SK-N-SH (cell line): ENCODE measurements around the gene SFMBT2. TPM values are rescaled to one million over a fixed set of nuclear protein-coding genes. Genes with fewer than 3 reads are reported as not detected.

Source experiments
- CTCF ChIA-PET: fragments of 300-600, 350-600 bp; formaldehyde crosslinking; extraction: SDS; loops from one replicate; lab custom pipeline; 2021; lab: Yijun Ruan, JAX
- POLR2A ChIA-PET: fragments of 350-600 bp; sonication (Branson Sonifier 250); formaldehyde crosslinking; extraction: SDS; loops from one replicate; lab custom pipeline; 2020; ENCODE audit warnings: antibody characterized with exemption, inconsistent platforms; lab: Yijun Ruan, JAX
- DNase-seq: peaks from one replicate; pipeline ENCODE4 v3.0.0; 2012
- H2AFZ ChIP-seq: fragments of 200-600 bp; sonication (generic); 2 replicates; pipeline ENCODE4 v1.8.1; 2016; ENCODE audit warnings: antibody characterized with exemption, mild to moderate bottlenecking, low read depth
- H3F3A ChIP-seq: fragments of 200-600 bp; sonication (generic); replicated peaks from 2 replicates; pipeline ENCODE3; 2016; ENCODE audit warnings: antibody characterized with exemption, mild to moderate bottlenecking; ENCODE audit not compliant: insufficient read depth
- H3K27ac ChIP-seq, 2 experiments: fragments of 200-500 bp in 1 of 2; fragments of 200-600 bp in 1 of 2; sonication (Bioruptor generic) in 1 of 2; sonication (generic), shearing (Covaris generic) in 1 of 2; 2 replicates each; pipeline versions ENCODE4 v1.5.1 to v1.6.1; 2014 to 2016; ENCODE audit warnings: low read depth in 2 of 2, inconsistent platforms in 1 of 2, low read length in 1 of 2, mild to moderate bottlenecking in 1 of 2, mixed read lengths in 1 of 2
- H3K27me3 ChIP-seq: fragments of 200-600 bp; sonication (generic), shearing (Covaris generic); 2 replicates; pipeline ENCODE4 v1.6.1; 2016; ENCODE audit warnings: mixed run types; ENCODE audit not compliant: insufficient read depth
- H3K36me3 ChIP-seq, 2 experiments: fragments of 200-500 bp in 1 of 2; fragments of 200-600 bp in 1 of 2; sonication (Bioruptor generic) in 1 of 2; sonication (generic) in 1 of 2; replicated peaks in 1 of 2; 2 replicates each; pipeline versions ENCODE3 to v1.5.1; 2014 to 2016; ENCODE audit warnings: low read length in 1 of 2, mild to moderate bottlenecking in 1 of 2; ENCODE audit not compliant: insufficient read depth in 2 of 2, control insufficient read depth in 1 of 2
- H3K4me1 ChIP-seq, 2 experiments: fragments of 200-500 bp in 1 of 2; fragments of 200-600 bp in 1 of 2; sonication (Bioruptor generic) in 1 of 2; sonication (generic), shearing (Covaris generic) in 1 of 2; 2 replicates each; pipeline versions ENCODE4 v1.5.1 to v1.6.1; 2014 to 2016; ENCODE audit warnings: low read depth in 1 of 2, low read length in 1 of 2, mixed run types in 1 of 2; ENCODE audit not compliant: insufficient read depth in 2 of 2, control insufficient read depth in 1 of 2
- H3K4me2 ChIP-seq: fragments of 200-600 bp; sonication (generic), shearing (Covaris generic); 2 replicates; pipeline ENCODE4 v1.6.1; 2017; ENCODE audit warnings: mixed run types
- H3K4me3 ChIP-seq, 2 experiments: fragments of 200-500 bp in 1 of 2; fragments of 200-600 bp in 1 of 2; sonication (Bioruptor generic) in 1 of 2; sonication (generic), shearing (Covaris generic) in 1 of 2; 2 replicates each; pipeline versions ENCODE4 v1.5.1 to v1.8.1; 2014 to 2016; ENCODE audit warnings: low read depth in 2 of 2, inconsistent platforms in 1 of 2, low read length in 1 of 2, mild to moderate bottlenecking in 1 of 2, mixed read lengths in 1 of 2, moderate library complexity in 1 of 2
- H3K79me2 ChIP-seq: fragments of 200-600 bp; sonication (generic); 2 replicates; pipeline ENCODE4 v1.8.1; 2017; ENCODE audit warnings: mild to moderate bottlenecking; ENCODE audit not compliant: insufficient read depth
- H3K9ac ChIP-seq: fragments of 200-600 bp; sonication (generic); 2 replicates; pipeline ENCODE4 v1.6.1; 2017; ENCODE audit warnings: mixed run types
- H3K9me2 ChIP-seq: fragments of 200-600 bp; sonication (generic); 2 replicates; pipeline ENCODE4 v1.6.1; 2017; ENCODE audit warnings: mixed run types
- H3K9me3 ChIP-seq: fragments of 200-600 bp; sonication (generic); 2 replicates; pipeline ENCODE4 v1.6.1; 2017; ENCODE audit warnings: mixed run types, mild to moderate bottlenecking, moderate library complexity
- H4K20me1 ChIP-seq: fragments of 200-600 bp; sonication (generic); 2 replicates; pipeline ENCODE4 v1.6.1; 2017; ENCODE audit warnings: mild to moderate bottlenecking, mixed run types; ENCODE audit not compliant: insufficient read depth
- CHD2 ChIP-seq: fragments of 150-350 bp; IDR thresholded peaks from 2 replicates; pipeline ENCODE4 v1.6.1; 2018; ENCODE audit warnings: low read length; ENCODE audit not compliant: partially characterized antibody
- EZH2phosphoT487 ChIP-seq: fragments of 200-600 bp; sonication (generic); IDR thresholded peaks from 2 replicates; pipeline ENCODE4 v1.6.1; 2017; ENCODE audit warnings: low read depth, mixed run types, mild to moderate bottlenecking, antibody characterized with exemption, moderate library complexity, borderline replicate concordance
- FOSL2 ChIP-seq: IDR thresholded peaks from 2 replicates; pipeline ENCODE4 v1.4.0; 2012; ENCODE audit warnings: low read depth, mild to moderate bottlenecking, moderate library complexity, borderline replicate concordance
- FOXJ3 ChIP-seq: sonication (generic); formaldehyde crosslinking; IDR thresholded peaks from 2 replicates; pipeline ENCODE4 v1.5.1; 2020; ENCODE audit warnings: mild to moderate bottlenecking, missing genetic modification reagents
- GABPA ChIP-seq: IDR thresholded peaks from 2 replicates; pipeline ENCODE4 v1.4.0; 2012; ENCODE audit warnings: low read depth, mild to moderate bottlenecking
- JUND ChIP-seq: IDR thresholded peaks from 2 replicates; pipeline ENCODE4 v1.4.0; 2012
- MXI1 ChIP-seq: IDR thresholded peaks from 2 replicates; pipeline ENCODE4 v1.6.1; 2012; ENCODE audit warnings: mild to moderate bottlenecking, low read depth, low read length, improper control_type of control experiment
- NFIC ChIP-seq: IDR thresholded peaks from 2 replicates; pipeline ENCODE4 v1.4.0; 2012; ENCODE audit warnings: borderline replicate concordance
- NRF1 ChIP-seq: IDR thresholded peaks from 2 replicates; pipeline ENCODE4 v1.6.1; 2012; ENCODE audit warnings: low read depth, mild to moderate bottlenecking, low read length
- POLR2AphosphoS5 ChIP-seq: IDR thresholded peaks from 2 replicates; pipeline ENCODE4 v1.6.1; 2012; ENCODE audit warnings: low read depth, low read length
- RAD21 ChIP-seq: IDR thresholded peaks from 2 replicates; pipeline ENCODE4 v1.6.1; 2012; ENCODE audit warnings: mild to moderate bottlenecking, low read length
- RFX5 ChIP-seq: IDR thresholded peaks from 2 replicates; pipeline ENCODE4 v1.6.1; 2012; ENCODE audit warnings: mild to moderate bottlenecking, improper control_type of control experiment, low read length
- SIN3A ChIP-seq: IDR thresholded peaks from 2 replicates; pipeline ENCODE4 v1.6.1; 2012; ENCODE audit warnings: low read depth, mild to moderate bottlenecking, low read length, moderate library complexity, borderline replicate concordance
- SMC3 ChIP-seq: IDR thresholded peaks from 2 replicates; pipeline ENCODE4 v1.6.1; 2012; ENCODE audit warnings: low read depth, low read length, improper control_type of control experiment
- TCF12 ChIP-seq: IDR thresholded peaks from 2 replicates; pipeline ENCODE4 v1.4.0; 2012
- YY1 ChIP-seq: IDR thresholded peaks from 2 replicates; pipeline ENCODE4 v1.4.0; 2012; ENCODE audit warnings: low read depth, mild to moderate bottlenecking
- WGBS: methylation state at CpG from one replicate; pipeline ENCODE4 v1.1.6; 2017; ENCODE audit warnings: low lambda C conversion rate; 5-methylcytosine and 5-hydroxymethylcytosine counted together
- polyA plus RNA-seq, 3 experiments: library from polyadenylated mRNA; depleted of rRNA; stranded (reverse); fragments of >200 nt; gene quantifications; 2 replicates each; pipeline ENCODE4 v1.2.3, GENCODE V29; 2012
- TF ChIP-seq, protein P1 (sequence below): fragments of 150-350 bp; IDR thresholded peaks from 2 replicates; pipeline ENCODE4 v1.6.1; 2017; ENCODE audit warnings: antibody characterized with exemption, low read length, low read depth, borderline replicate concordance
- TF ChIP-seq, protein P2 (sequence below): IDR thresholded peaks from 2 replicates; pipeline ENCODE4; 2012
- TF ChIP-seq, protein P3 (sequence below): IDR thresholded peaks from 2 replicates; pipeline ENCODE4 v1.4.0; 2012; ENCODE audit warnings: low read depth

SFMBT2 gene
- polyA plus RNA-seq, 1 of the 3 experiments (the other 2 are of a cell fraction): 0.20 TPM

GRCh38 chr10:7130191-7130911 lies 280.5 kb downstream of the SFMBT2 start:
- no peak for DNase-seq
- Histone ChIP-seq H3K36me3 (no peaks in the 10 kb centered on the region), H3K27me3 (no peaks in the 10 kb centered on the region), H3K9me3 (no peaks in the 10 kb centered on the region), H3K79me2 (no peaks in the 10 kb centered on the region), H3K9ac (no peak overlapping the region), H3F3A (no peaks in the 10 kb centered on the region), H2AFZ (no peak overlapping the region), H3K4me1 (no peaks in the 10 kb centered on the region), H3K27ac (no peak overlapping the region), H3K4me2 (no peak overlapping the region), H4K20me1 (no peaks in the 10 kb centered on the region)
- CTCF ChIA-PET: interaction anchor here (2.7 kb wide), 1 partner anchor 9 kb away, joined by 13 read pairs; no protein-coding TSS in a partner anchor
- 44% methylated on average over 8 of the region's 11 CpGs for WGBS
- TF ChIP-seq POLR2AphosphoS5: no peak
- TF ChIP-seq, protein P1, sequence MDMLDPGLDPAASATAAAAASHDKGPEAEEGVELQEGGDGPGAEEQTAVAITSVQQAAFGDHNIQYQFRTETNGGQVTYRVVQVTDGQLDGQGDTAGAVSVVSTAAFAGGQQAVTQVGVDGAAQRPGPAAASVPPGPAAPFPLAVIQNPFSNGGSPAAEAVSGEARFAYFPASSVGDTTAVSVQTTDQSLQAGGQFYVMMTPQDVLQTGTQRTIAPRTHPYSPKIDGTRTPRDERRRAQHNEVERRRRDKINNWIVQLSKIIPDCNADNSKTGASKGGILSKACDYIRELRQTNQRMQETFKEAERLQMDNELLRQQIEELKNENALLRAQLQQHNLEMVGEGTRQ: no peak
- no peak for TF ChIP-seq YY1
- TF ChIP-seq MXI1: no peak
- TF ChIP-seq, all 33 proteins: peak for 0
- POLR2A ChIA-PET: no interaction called here
- Histone ChIP-seq H3K9me2 (no peaks in the 10 kb centered on the region), H3K4me3 (no peak overlapping the region)

DNA sequence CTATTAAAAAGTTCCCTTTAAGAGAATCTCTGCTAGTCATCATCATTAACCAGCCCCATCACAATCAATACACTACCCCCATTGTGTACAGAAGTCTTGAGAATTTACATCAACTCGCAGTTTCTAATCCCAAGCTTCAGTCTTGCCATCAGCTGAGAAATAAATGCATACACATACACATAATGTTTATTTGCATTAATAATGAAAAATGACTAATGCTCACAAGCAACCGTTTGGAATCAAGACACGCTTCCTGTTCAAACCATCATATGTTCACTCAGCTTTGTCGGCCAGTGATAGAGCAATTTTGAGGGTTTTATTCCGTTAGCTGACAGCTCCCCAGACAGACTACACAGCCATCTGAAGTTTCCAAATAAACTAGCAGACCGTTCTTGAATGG lies 287.1 kb downstream of the SFMBT2 start:
- Histone ChIP-seq H3K9ac (no peak overlapping the region), H3K4me3 (no peak overlapping the region), H3K9me3 (no peaks in the 10 kb centered on the region), H3F3A (no peaks in the 10 kb centered on the region), H3K4me2 (no peak overlapping the region), H3K27me3 (no peaks in the 10 kb centered on the region), H4K20me1 (no peaks in the 10 kb centered on the region)
- POLR2A ChIA-PET: no interaction called here
- CTCF ChIA-PET: no interaction called here
- WGBS: 24% methylated on average over 6 of the region's 6 CpGs
- TF ChIP-seq JUND (no peak), NRF1 (no peak), TCF12 (no peak), POLR2AphosphoS5 (no peak), SIN3A (no peak), RAD21 (no peak), RFX5 (no peak), CHD2 (no peak), EZH2phosphoT487 (no peak), NFIC (no peak), YY1 (no peak), SMC3 (no peak), FOSL2 (no peak), FOXJ3 (CRISPR knock-in tag) (no peak), GABPA (no peak)
- TF ChIP-seq, protein P2, sequence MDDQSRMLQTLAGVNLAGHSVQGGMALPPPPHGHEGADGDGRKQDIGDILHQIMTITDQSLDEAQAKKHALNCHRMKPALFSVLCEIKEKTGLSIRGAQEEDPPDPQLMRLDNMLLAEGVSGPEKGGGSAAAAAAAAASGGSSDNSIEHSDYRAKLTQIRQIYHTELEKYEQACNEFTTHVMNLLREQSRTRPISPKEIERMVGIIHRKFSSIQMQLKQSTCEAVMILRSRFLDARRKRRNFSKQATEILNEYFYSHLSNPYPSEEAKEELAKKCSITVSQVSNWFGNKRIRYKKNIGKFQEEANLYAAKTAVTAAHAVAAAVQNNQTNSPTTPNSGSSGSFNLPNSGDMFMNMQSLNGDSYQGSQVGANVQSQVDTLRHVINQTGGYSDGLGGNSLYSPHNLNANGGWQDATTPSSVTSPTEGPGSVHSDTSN: no peak
- TF ChIP-seq, protein P3, sequence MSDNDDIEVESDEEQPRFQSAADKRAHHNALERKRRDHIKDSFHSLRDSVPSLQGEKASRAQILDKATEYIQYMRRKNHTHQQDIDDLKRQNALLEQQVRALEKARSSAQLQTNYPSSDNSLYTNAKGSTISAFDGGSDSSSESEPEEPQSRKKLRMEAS: no peak
- TF ChIP-seq, all 33 proteins: peak for 0
- no peaks in the 10 kb centered on the region for H3K79me2 ChIP-seq
- H2AFZ ChIP-seq: no peak overlapping the region
- H3K4me1 ChIP-seq: no peaks in the 10 kb centered on the region
- H3K27ac ChIP-seq: no peak overlapping the region
- no peaks in the 10 kb centered on the region for H3K36me3 ChIP-seq
- no peaks in the 10 kb centered on the region for H3K9me2 ChIP-seq
- no peak for DNase-seq
